HG03457 (cell line): ENCODE data around the gene DMD.
"Not testable (repeated sequence)": the region's sequence is repeated elsewhere in the genome, so short reads cannot be mapped to it uniquely, and the experiment has no call there.

ENCODE experiments used
- ATAC-seq: cut with Tn5 transposase; IDR thresholded peaks from one replicate; pipeline ENCODE4 v1.9.1; 2021; ENCODE audit warnings: moderate number of reproducible peaks; ENCODE audit not compliant: unreplicated experiment

The DMD gene

GRCh38 chrX:32087663-32088062 is 1123.7 kb downstream of the DMD start:
- ATAC-seq: no peak

- ATAC-seq: no peak
These were observed 1126.6 kb downstream of the DMD start for GRCh38 chrX:32084757-32085156.

DNA sequence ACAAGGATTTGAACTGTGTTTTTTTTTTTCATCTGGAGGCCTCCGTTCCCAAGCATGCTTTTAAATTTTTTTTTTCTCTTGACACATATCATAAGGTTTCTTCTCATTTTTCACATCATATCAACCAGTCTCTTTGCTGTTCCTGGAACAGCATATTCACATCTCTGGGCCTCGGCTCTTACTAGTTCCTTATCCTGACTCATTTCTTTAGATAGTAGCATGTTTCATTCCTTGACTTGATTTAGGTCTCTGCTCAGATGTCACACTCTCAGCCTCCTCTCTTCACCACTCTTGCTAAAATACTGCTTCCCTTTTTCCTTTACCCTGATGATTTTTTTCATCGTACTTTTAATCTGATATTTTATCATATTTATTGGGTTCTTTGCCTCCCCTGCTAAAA is 1163.1 kb downstream of the DMD start:
- ATAC-seq: no peak

- no peak for ATAC-seq
These were observed 1166.2 kb downstream of the DMD start for GRCh38 chrX:32045149-32045548.

DNA sequence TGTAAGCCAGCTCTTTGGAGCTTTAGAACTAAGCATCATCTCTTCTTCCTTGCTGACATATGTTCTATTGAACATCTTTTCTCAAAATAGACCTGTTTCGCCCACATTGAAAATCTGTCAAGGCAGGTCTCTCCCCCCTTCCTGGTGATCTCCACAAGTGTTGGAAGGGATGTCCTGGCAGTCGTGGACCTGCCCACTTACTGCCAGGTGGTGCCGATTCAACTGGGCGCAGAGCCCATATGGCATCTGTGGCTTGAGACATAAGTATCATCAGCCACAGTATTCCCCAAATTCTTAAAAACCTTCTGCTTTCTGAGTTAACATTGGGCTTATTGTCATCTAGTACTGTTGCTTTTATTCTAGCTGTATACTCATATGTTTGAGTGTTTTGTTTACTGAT is 1170.2 kb downstream of the DMD start:
- ATAC-seq: no peak

- no peak for ATAC-seq
These were observed 1184.6 kb downstream of the DMD start for GRCh38 chrX:32026772-32027171.

GRCh38 chrX:32024072-32024471 is 1187.3 kb downstream of the DMD start:
- ATAC-seq: no peak

GRCh38 chrX:32016195-32016594 is 1195.2 kb downstream of the DMD start:
- ATAC-seq: no peak

- no peak for ATAC-seq
These were observed 1200.4 kb downstream of the DMD start for GRCh38 chrX:32010948-32011347.

GRCh38 chrX:32010212-32010611 is 1201.1 kb downstream of the DMD start:
- no peak for ATAC-seq

GRCh38 chrX:31993637-31994036 is 1217.7 kb downstream of the DMD start:
- ATAC-seq: no peak

DNA sequence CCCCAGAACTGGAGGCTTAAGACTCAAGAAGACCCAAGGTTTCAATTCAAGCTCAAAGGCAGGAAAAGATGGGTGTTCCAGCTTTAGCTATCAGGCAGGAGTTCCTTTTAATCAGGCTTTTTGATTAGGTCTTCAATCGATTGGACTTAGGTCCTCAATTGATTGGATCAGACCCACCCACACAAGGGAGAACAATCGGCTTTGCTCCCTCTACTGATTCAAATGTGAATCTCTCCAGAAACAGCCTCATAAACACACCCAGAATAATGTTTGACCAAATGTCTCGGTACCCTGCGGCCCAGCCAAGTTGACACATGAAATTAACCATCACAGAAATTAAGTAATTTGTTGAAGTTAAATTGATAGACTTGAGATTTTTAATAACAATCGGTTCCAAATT is 1222.4 kb downstream of the DMD start:
- no peak for ATAC-seq

- no peak for ATAC-seq
These were observed 1229.7 kb downstream of the DMD start for GRCh38 chrX:31981546-31982062.

DNA sequence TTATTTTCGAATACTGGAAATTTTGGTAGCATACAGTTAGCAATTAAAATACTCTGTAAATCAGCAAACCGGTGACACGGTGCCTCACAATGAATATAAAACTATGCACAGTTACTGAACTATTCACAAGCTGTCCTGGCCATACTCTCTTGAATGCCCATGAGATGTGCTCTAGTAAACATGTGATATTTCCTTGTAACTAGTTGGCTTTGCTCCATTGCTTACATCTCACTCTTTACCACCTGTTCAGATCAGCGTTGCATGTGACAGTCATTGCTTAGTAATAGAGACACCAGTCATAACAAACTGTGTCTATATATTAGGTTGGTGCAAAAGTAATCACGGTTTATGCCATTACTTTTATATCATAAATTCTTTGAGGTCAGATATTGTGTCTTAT is 1241.6 kb downstream of the DMD start:
- ATAC-seq: no peak

GRCh38 chrX:31962256-31962655 is 1249.1 kb downstream of the DMD start:
- no peak for ATAC-seq

DNA sequence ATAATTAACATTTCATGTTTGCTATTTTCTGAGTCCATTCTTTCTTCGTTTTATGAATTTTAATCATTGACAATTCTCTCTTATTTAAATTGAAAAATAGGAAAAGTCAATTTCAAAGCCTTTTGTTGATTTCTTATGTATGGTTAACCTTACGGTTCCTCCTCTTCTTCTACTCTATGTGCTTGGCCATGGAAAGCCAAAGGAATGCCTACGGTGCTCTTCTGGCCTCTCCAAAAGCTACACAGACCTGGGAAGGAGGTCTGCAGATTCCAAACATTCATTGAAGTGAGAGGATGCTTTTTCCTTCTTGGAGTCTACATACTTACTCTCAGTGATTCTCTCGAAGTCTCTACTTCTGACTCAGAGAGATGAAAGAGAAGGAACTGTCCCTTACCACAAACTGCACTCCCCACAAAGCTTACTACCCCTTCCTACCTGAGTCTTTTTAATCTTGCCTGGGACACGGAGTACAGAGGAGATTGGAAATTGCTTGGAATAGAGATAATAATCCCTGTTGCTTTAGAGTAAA is 1276.4 kb downstream of the DMD start:
- ATAC-seq: no peak

DNA sequence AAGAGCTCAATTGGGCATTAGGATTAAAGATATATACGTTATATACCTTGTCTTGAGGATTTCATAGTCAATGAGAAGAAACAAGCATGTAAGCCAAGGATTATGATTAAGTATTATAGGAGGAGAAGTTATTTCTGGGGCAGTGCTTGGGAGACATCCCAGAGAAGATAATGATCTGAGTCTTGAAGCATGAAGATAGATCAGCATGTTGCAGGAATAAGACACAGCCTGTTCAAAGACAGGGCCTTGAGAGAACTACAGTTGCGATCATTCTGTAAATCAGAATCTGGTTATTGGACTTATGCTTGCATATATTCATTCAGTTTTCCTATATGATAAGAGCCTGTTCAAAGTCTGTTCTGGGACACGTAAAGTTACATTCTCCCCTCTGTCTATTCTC is 1277.3 kb downstream of the DMD start:
- ATAC-seq: no peak

DNA sequence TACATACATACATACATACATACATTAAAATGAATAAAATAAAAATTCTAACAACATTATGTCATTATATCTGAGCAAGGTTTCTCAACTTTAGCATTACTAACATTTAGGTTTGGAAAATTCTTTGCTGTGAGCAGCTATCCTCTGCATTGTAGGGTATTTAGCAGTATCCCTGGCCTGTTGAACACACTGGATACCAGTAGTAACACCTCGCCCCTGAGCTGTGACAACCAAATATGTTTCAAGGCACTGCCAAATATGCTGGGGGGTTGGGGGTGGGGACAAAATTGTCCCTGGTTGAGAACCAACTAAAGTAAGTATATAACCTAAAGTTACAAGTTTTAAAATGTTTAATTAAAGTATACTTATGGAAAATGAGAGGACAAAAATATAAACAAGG is 1278.6 kb downstream of the DMD start:
- ATAC-seq: no peak

GRCh38 chrX:31932320-31932719 is 1279.0 kb downstream of the DMD start:
- ATAC-seq: not testable (repeated sequence)

DNA sequence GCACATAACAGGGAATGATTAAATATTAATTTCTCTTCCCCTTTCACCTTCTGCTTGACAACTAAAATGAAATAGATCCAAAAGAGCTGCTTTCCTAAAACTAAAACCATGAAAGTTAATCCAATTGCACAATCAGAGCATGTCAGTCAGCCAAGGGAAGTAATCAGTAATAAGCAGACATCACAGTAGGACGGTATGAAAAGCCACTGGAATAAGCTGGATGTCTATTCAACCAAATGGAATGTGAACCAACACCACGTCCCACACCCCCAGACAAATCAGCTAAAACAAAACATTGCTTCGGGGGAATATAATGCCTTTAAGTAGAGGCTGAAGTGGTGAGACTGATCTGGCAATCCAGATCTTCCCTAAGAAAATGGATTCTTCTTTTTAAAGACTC is 1280.1 kb downstream of the DMD start:
- no peak for ATAC-seq

DNA sequence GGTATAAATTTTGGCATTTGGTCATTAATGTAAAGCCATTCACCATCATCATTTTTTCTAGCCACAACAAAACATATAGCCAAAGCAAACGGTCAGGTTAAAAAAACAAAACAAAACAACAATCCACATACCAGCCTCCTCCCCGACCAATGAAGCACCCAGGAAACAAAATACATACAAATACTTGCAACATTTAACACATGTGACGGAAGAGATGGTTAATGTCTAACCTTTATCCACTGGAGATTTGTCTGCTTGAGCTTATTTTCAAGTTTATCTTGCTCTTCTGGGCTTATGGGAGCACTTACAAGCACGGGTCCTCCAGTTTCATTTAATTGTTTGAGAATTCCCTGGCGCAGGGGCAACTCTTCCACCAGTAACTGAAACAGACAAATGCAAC is 1282.0 kb downstream of the DMD start:
- ATAC-seq: no peak

GRCh38 chrX:31921236-31921635 is 1290.1 kb downstream of the DMD start:
- no peak for ATAC-seq

GRCh38 chrX:31909850-31910572 is 1301.3 kb downstream of the DMD start:
- no peak for ATAC-seq
